ACC112 (cell line): ENCODE results near the gene TMED1.

Experiments used
- H2AFZ ChIP-seq: fragments of 200-600 bp; sonication (generic); one replicate; pipeline ENCODE4 v1.6.0; 2017; ENCODE audit warnings: antibody characterized with exemption, low read length; ENCODE audit not compliant: unreplicated experiment
- H3K27ac ChIP-seq: fragments of 200-600 bp; sonication (generic); 2 replicates; pipeline ENCODE4 v1.5.1; 2014; ENCODE audit warnings: low read depth, mild to moderate bottlenecking, antibody characterized with exemption, low read length, moderate library complexity
- H3K27me3 ChIP-seq: fragments of 200-600 bp; sonication (generic); 2 replicates; pipeline ENCODE4 v1.6.1; 2014; ENCODE audit warnings: mild to moderate bottlenecking, antibody characterized with exemption, low read length, moderate library complexity, mixed read lengths; ENCODE audit not compliant: insufficient read depth
- H3K36me3 ChIP-seq: fragments of 200-600 bp; sonication (generic); 2 replicates; pipeline ENCODE4 v1.6.1; 2016; ENCODE audit warnings: mild to moderate bottlenecking, antibody characterized with exemption, low read length, moderate library complexity, mixed read lengths; ENCODE audit not compliant: insufficient read depth
- H3K4me1 ChIP-seq: fragments of 200-600 bp; sonication (generic); one replicate; pipeline ENCODE4 v1.6.1; 2016; ENCODE audit warnings: low read length, mixed read lengths; ENCODE audit not compliant: insufficient read depth, unreplicated experiment, control insufficient read depth
- H3K4me3 ChIP-seq: fragments of 200-600 bp; sonication (generic); 2 replicates; pipeline ENCODE4 v1.5.1; 2014; ENCODE audit warnings: mild to moderate bottlenecking, low read depth, low read length
- H3K79me2 ChIP-seq: fragments of 200-600 bp; sonication (generic); one replicate; pipeline ENCODE4 v1.6.0; 2016; ENCODE audit warnings: low read length; ENCODE audit not compliant: control insufficient read depth, unreplicated experiment, insufficient read depth

Gene TMED1

GRCh38 chr19:10818301-10819123 lies 17.5 kb downstream of the TMED1 start:
- no peaks in the 10 kb centered on the region for H3K27me3 ChIP-seq
- H3K36me3 ChIP-seq: peaks cover 8% of the 10 kb centered on the region; the same call in 1 of the 2 replicates
- peak overlapping the region; percentile 99 for H3K4me3 ChIP-seq
- H3K27ac ChIP-seq: peak overlapping the region; percentile 98
- peaks cover 30% of the 10 kb centered on the region for H3K4me1 ChIP-seq
- peaks cover 30% of the 10 kb centered on the region for H3K79me2 ChIP-seq
- H2AFZ ChIP-seq: no peak overlapping the region

GRCh38 chr19:10817291-10818038 lies 18.5 kb downstream of the TMED1 start:
- peaks cover 30% of the 10 kb centered on the region for H3K79me2 ChIP-seq
- peak overlapping the region; percentile 99 for H3K4me3 ChIP-seq
- H2AFZ ChIP-seq: no peak overlapping the region
- H3K4me1 ChIP-seq: peaks cover 39% of the 10 kb centered on the region
- H3K27ac ChIP-seq: peak overlapping the region; percentile 98
- peaks cover 11% of the 10 kb centered on the region; the same call in 1 of the 2 replicates for H3K36me3 ChIP-seq
- H3K27me3 ChIP-seq: no peaks in the 10 kb centered on the region

GRCh38 chr19:10816691-10817090 lies 19.3 kb downstream of the TMED1 start:
- peaks cover 30% of the 10 kb centered on the region for H3K79me2 ChIP-seq
- peak overlapping the region; percentile 99 for H3K4me3 ChIP-seq
- H3K27ac ChIP-seq: peak overlapping the region; percentile 98
- H3K36me3 ChIP-seq: peaks cover 11% of the 10 kb centered on the region; the same call in 1 of the 2 replicates
- H2AFZ ChIP-seq: no peak overlapping the region
- H3K27me3 ChIP-seq: no peaks in the 10 kb centered on the region
- H3K4me1 ChIP-seq: peaks cover 45% of the 10 kb centered on the region

- Histone ChIP-seq H3K4me3 (peak overlapping the region; percentile 99), H3K36me3 (peaks cover 11% of the 10 kb centered on the region; the same call in 1 of the 2 replicates), H3K27me3 (no peaks in the 10 kb centered on the region), H2AFZ (no peak overlapping the region), H3K79me2 (peaks cover 30% of the 10 kb centered on the region), H3K4me1 (peaks cover 45% of the 10 kb centered on the region), H3K27ac (peak overlapping the region; percentile 98)
Measured at GRCh38 chr19:10815969-10816644, 19.9 kb downstream of the TMED1 start.

- Histone ChIP-seq H3K36me3 (peaks cover 11% of the 10 kb centered on the region; the same call in 1 of the 2 replicates), H3K4me3 (peak overlapping the region; percentile 99), H3K4me1 (peaks cover 45% of the 10 kb centered on the region), H2AFZ (no peak overlapping the region), H3K27ac (peak overlapping the region; percentile 98), H3K79me2 (peaks cover 30% of the 10 kb centered on the region), H3K27me3 (no peaks in the 10 kb centered on the region)
Measured at GRCh38 chr19:10815007-10815536, 20.9 kb downstream of the TMED1 start.

- peak overlapping the region; percentile 98 for H3K27ac ChIP-seq
- H3K27me3 ChIP-seq: no peaks in the 10 kb centered on the region
- H3K4me1 ChIP-seq: peaks cover 37% of the 10 kb centered on the region
- peaks cover 20% of the 10 kb centered on the region; the same call in 1 of the 2 replicates for H3K36me3 ChIP-seq
- H3K79me2 ChIP-seq: peaks cover 30% of the 10 kb centered on the region
- H3K4me3 ChIP-seq: peak overlapping the region; percentile 18; the same call in 1 of the 2 replicates
- no peak overlapping the region for H2AFZ ChIP-seq
Measured at GRCh38 chr19:10812902-10813404, 23.1 kb downstream of the TMED1 start.

- peaks cover 35% of the 10 kb centered on the region for H3K4me1 ChIP-seq
- no peak overlapping the region for H3K4me3 ChIP-seq
- H3K79me2 ChIP-seq: peaks cover 27% of the 10 kb centered on the region
- peak overlapping the region; percentile 50; the same call in 1 of the 2 replicates for H3K27ac ChIP-seq
- no peaks in the 10 kb centered on the region for H3K27me3 ChIP-seq
- peaks cover 20% of the 10 kb centered on the region; the same call in 1 of the 2 replicates for H3K36me3 ChIP-seq
- no peak overlapping the region for H2AFZ ChIP-seq
Measured at GRCh38 chr19:10812196-10812595, 23.8 kb downstream of the TMED1 start.

- no peaks in the 10 kb centered on the region for H3K27me3 ChIP-seq
- peaks cover 20% of the 10 kb centered on the region for H3K79me2 ChIP-seq
- H3K27ac ChIP-seq: peak overlapping the region; percentile 50; the same call in 1 of the 2 replicates
- H3K4me1 ChIP-seq: peaks cover 35% of the 10 kb centered on the region
- peaks cover 20% of the 10 kb centered on the region; the same call in 1 of the 2 replicates for H3K36me3 ChIP-seq
- H3K4me3 ChIP-seq: no peak overlapping the region
- no peak overlapping the region for H2AFZ ChIP-seq
Measured at GRCh38 chr19:10811391-10812111, 24.5 kb downstream of the TMED1 start.

- Histone ChIP-seq H2AFZ (no peak overlapping the region), H3K27ac (no peak overlapping the region), H3K4me1 (peaks cover 23% of the 10 kb centered on the region), H3K79me2 (peaks cover 3% of the 10 kb centered on the region), H3K27me3 (no peaks in the 10 kb centered on the region), H3K4me3 (no peak overlapping the region), H3K36me3 (peaks cover 22% of the 10 kb centered on the region; the same call in 1 of the 2 replicates)
Measured at GRCh38 chr19:10809651-10810285, 26.2 kb downstream of the TMED1 start.
